ENCODE measurements around the gene ATP13A4.

Gene ATP13A4

GRCh38 chr3:193491026-193491425, 63.7 kb downstream of the ATP13A4 start:
- no peak for TF ChIP-seq CTCF (IDR thresholded peaks at IDR 0.05; ENCODE audit: low read depth, low read length, missing control alignments)
- DNase-seq (ENCODE audit: extremely low read depth, low read depth) = no peak

DNA sequence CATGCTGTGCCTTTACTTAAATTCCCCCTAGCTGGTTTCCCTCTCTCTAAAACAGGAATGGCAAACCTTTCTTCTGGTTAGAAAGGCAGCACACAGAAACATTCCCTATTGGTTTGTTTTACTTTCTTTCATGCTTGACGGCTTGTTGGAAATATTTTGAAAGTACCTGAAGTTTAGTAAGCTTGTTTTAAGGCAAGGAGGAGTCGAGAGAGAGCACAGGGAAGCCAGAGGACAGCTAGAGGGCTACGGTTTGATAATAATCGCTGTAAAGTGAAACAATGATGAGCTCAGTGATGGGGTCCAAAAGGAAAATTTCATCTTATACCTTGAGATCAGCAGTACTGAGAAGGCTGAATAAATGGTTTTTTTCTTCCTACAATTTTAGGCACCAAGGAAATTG, 64.1 kb downstream of the ATP13A4 start:
- no peak for TF ChIP-seq CTCF (IDR thresholded peaks at IDR 0.05; ENCODE audit: low read depth, low read length, missing control alignments)
- H3K4me3 ChIP-seq (replicated peaks; ENCODE audit: low read depth, low read length) = no peak overlapping the region
- DNase-seq (ENCODE audit: extremely low read depth, low read depth) = no peak

More at GRCh38 chr3:193491026-193491425, 63.7 kb downstream of the ATP13A4 start:
- no peak overlapping the region for H3K4me3 ChIP-seq (replicated peaks; ENCODE audit: low read depth, low read length)

GRCh38 chr3:193489949-193490348, 64.7 kb downstream of the ATP13A4 start:
- H3K4me3 ChIP-seq (replicated peaks; ENCODE audit: low read depth, low read length) = no peak overlapping the region
- TF ChIP-seq CTCF (IDR thresholded peaks at IDR 0.05; ENCODE audit: low read depth, low read length, missing control alignments) = no peak
- no peak for DNase-seq (ENCODE audit: extremely low read depth, low read depth)

GRCh38 chr3:193488741-193489140, 66.0 kb downstream of the ATP13A4 start:
- no peak for TF ChIP-seq CTCF (IDR thresholded peaks at IDR 0.05; ENCODE audit: low read depth, low read length, missing control alignments)
- no peak for DNase-seq (ENCODE audit: extremely low read depth, low read depth)
- H3K4me3 ChIP-seq (replicated peaks; ENCODE audit: low read depth, low read length) = no peak overlapping the region

GRCh38 chr3:193483988-193484539, 70.6 kb downstream of the ATP13A4 start:
- H3K4me3 ChIP-seq (replicated peaks; ENCODE audit: low read depth, low read length) = no peak overlapping the region
- TF ChIP-seq CTCF (IDR thresholded peaks at IDR 0.05; ENCODE audit: low read depth, low read length, missing control alignments) = no peak
- no peak for DNase-seq (ENCODE audit: extremely low read depth, low read depth)

DNA sequence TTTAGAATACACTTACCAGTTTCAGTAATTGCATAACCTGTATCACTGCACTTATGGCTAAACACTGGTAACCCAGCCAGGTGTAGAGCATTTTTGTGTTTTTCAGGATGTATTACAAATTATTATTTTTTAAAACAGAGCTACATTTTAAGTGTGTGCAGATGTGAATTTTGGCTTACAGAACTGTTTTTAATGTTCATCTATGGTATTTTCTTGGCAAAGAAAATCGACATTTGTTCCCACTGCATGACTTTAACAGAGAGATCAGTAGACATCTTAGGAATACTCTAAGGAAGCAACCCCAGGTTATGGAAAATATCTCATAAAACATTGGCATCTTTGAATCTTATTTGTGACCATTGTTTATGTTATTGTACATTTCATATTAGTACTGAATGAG, 73.3 kb downstream of the ATP13A4 start:
- no peak for TF ChIP-seq CTCF (IDR thresholded peaks at IDR 0.05; ENCODE audit: low read depth, low read length, missing control alignments)
- H3K4me3 ChIP-seq (replicated peaks; ENCODE audit: low read depth, low read length) = no peak overlapping the region
- no peak for DNase-seq (ENCODE audit: extremely low read depth, low read depth)

DNA sequence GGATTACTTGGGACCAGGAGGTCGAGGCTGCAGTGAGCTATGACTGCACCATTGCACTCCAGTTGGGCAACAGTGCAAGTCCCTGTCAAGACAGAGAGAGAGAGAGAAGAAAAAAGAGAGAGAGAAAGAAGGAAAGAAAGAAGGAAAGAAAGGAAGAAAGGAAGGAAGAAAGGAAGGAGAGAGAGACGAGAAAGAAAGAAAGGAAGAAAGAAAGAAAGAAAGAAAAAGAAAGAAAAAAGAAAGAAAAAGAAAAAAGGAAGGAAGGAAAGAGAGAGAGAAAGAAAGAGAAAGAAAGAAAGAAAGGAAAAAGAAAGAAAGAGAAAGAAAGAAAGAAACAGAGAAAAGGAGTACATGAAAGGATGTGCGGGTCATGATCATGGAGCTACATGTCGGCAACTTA, 80.2 kb downstream of the ATP13A4 start:
- no peak for DNase-seq (ENCODE audit: extremely low read depth, low read depth)
- no peak overlapping the region for H3K4me3 ChIP-seq (replicated peaks; ENCODE audit: low read depth, low read length)
- no peak for TF ChIP-seq CTCF (IDR thresholded peaks at IDR 0.05; ENCODE audit: low read depth, low read length, missing control alignments)
